ENCODE results near the gene CLEC3A.

GRCh38 chr16:77975942-77976341, 46.4 kb upstream of the CLEC3A start:
- TF ChIP-seq CTCF (IDR thresholded peaks at IDR 0.05) (no peak), POLR2AphosphoS5 (IDR thresholded peaks at IDR 0.05) (no peak), POLR2A (IDR thresholded peaks at IDR 0.05) (no peak)
